Measurements from ENCODE around the gene SPTBN1. TPM values are rescaled to one million over a fixed set of nuclear protein-coding genes. Genes with fewer than 3 reads are reported as not detected.
A peak's percentile ranks its signal among the peaks of the same experiment; 100 is the strongest.

The SPTBN1 gene
- total and polyA plus RNA-seq, 9 of the 15 experiments (the other 6 are each of a cell fraction or from before 2014, with no cell fraction given) = 8.9 to 66.8 (median 31.4) TPM

GRCh38 chr2:54500404-54501205 lies 44.5 kb downstream of the SPTBN1 start:
- Histone ChIP-seq H3K27ac (ENCODE audit: extremely low read depth, low read depth, low read length) (no peak overlapping the region), H3K4me2 (ENCODE audit: insufficient read depth, low read length) (no peak overlapping the region), H3K27me3 (ENCODE audit: control insufficient read depth in 2 of 2, insufficient read depth in 2 of 2, low read length in 2 of 2) (peaks cover 2 to 10% of the 10 kb centered on the region in 2 experiments; a peak in 2 of 5 replicates), H3K36me3 (ENCODE audit: control insufficient read depth, insufficient read depth, low read length) (no peaks in the 10 kb centered on the region), H3K4me1 (replicated peaks in 1 of 2; ENCODE audit: control insufficient read depth in 2 of 2, insufficient read depth in 2 of 2, low read length in 2 of 2) (no peaks in the 10 kb centered on the region), H3K4me3 (no peak overlapping the region), H3K9me1 (ENCODE audit: control insufficient read depth, insufficient read depth, low read length) (no peaks in the 10 kb centered on the region), H3K9me3 (replicated peaks; ENCODE audit: control insufficient read depth, insufficient read depth, low read depth, low read length) (no peaks in the 10 kb centered on the region), H4K20me1 (replicated peaks; ENCODE audit: control insufficient read depth, insufficient read depth, low read length) (no peaks in the 10 kb centered on the region), H2AFZ (ENCODE audit: low read depth, low read length) (no peak overlapping the region), H3K9ac (ENCODE audit: insufficient read depth in 1 of 2, low read depth in 2 of 2, low read length in 2 of 2) (no peak overlapping the region), H3K79me2 (ENCODE audit: control insufficient read depth, insufficient read depth, low read length) (no peaks in the 10 kb centered on the region)
- no peak for DNase-seq (ENCODE audit: extremely low read depth in 1 of 4, low spot score in 3 of 4)
- in situ Hi-C loops (cut with MboI) = no loop called here
- BruUV-seq (replicated peaks) = no TSS peak
- CTCF ChIA-PET (ENCODE audit: low intra/inter-chr PET ratio) = no interaction called here
- TF ChIP-seq GATAD2A (IDR thresholded peaks at IDR 0.05) (no peak), CEBPB (tag; IDR thresholded peaks at IDR 0.05) (peak; percentile 62), ZBTB26 (CRISPR knock-in tag; IDR thresholded peaks at IDR 0.05) (no peak)
- intact Hi-C loops (cut with micrococcal nuclease) = loop anchor here (5.0 to 10.0 kb wide), 2 partner anchors 136 to 293 kb away; no protein-coding TSS in a partner anchor
- POLR2A ChIA-PET = interaction anchor here (0.7 to 0.8 kb wide), 3 partner anchors 119 to 206 kb away, joined by 3 to 4 read pairs (median 3); no protein-coding TSS in a partner anchor
- no peak for ATAC-seq
- FAIRE-seq = no peak
- 9% methylated on average over 8 of the region's 8 CpGs for WGBS (ENCODE audit: insufficient coverage, low coverage, missing lambda C conversion rate)

Measured in K562 (cell line).